AG10803 (cell line): ENCODE results near the gene ZC3H12C.

Source experiments
- DNase-seq: peaks from one replicate; pipeline ENCODE4 v3.0.0; 2010; ENCODE audit warnings: low read depth
- H3K4me3 ChIP-seq: 2 replicates; pipeline ENCODE4 v1.5.1; 2011; ENCODE audit warnings: mild to moderate bottlenecking, low read length, control low read depth
- TF ChIP-seq, protein P1 (sequence below): conservative IDR thresholded peaks from 2 replicates; pipeline ENCODE4 v1.5.1; 2011; ENCODE audit warnings: mild to moderate bottlenecking, low read length, control low read depth, inconsistent platforms

ZC3H12C gene

DNA sequence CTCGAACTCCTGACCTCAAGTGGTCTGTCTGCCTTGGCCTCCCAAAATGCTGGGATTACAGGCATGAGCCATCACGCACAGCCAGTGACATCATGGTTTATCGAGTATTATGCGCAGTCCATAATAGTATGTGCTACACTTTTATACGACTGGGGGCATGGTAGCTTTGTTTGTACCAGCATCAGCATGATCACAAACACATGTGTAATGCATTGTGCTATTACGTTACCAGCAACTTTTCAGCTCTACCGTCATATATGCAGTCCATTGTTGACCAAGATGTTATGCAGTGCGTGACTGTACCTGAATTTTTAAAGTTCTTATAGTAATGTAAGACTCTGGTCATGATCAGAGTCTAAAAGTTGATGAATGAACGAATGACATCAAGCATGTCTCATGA, 67.9 kb downstream of the ZC3H12C start:
- TF ChIP-seq, protein P1, sequence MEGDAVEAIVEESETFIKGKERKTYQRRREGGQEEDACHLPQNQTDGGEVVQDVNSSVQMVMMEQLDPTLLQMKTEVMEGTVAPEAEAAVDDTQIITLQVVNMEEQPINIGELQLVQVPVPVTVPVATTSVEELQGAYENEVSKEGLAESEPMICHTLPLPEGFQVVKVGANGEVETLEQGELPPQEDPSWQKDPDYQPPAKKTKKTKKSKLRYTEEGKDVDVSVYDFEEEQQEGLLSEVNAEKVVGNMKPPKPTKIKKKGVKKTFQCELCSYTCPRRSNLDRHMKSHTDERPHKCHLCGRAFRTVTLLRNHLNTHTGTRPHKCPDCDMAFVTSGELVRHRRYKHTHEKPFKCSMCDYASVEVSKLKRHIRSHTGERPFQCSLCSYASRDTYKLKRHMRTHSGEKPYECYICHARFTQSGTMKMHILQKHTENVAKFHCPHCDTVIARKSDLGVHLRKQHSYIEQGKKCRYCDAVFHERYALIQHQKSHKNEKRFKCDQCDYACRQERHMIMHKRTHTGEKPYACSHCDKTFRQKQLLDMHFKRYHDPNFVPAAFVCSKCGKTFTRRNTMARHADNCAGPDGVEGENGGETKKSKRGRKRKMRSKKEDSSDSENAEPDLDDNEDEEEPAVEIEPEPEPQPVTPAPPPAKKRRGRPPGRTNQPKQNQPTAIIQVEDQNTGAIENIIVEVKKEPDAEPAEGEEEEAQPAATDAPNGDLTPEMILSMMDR, result no peak
- no peak overlapping the region for H3K4me3 ChIP-seq
- DNase-seq, result no peak

DNA sequence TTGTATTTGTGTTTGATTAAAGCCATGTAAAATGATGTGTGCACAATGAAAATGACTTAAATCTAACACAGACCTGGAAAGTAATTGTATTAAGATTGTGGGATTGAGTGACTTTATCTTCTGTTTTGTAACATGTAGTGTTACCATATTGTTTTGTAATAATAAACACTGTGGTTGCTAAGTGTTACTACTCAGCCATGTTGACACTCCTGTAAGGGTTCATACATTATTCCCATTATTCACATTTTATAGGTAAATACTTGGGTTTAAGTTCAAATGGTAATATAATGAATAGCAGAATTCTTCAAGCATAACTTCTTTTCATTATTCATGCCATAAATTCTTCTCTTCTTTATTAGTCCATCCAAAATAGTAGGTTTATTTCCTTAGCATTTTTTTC, 69.0 kb downstream of the ZC3H12C start:
- H3K4me3 ChIP-seq, result no peak overlapping the region
- DNase-seq, result peak; percentile 12
- TF ChIP-seq, protein P1, result no peak

DNA sequence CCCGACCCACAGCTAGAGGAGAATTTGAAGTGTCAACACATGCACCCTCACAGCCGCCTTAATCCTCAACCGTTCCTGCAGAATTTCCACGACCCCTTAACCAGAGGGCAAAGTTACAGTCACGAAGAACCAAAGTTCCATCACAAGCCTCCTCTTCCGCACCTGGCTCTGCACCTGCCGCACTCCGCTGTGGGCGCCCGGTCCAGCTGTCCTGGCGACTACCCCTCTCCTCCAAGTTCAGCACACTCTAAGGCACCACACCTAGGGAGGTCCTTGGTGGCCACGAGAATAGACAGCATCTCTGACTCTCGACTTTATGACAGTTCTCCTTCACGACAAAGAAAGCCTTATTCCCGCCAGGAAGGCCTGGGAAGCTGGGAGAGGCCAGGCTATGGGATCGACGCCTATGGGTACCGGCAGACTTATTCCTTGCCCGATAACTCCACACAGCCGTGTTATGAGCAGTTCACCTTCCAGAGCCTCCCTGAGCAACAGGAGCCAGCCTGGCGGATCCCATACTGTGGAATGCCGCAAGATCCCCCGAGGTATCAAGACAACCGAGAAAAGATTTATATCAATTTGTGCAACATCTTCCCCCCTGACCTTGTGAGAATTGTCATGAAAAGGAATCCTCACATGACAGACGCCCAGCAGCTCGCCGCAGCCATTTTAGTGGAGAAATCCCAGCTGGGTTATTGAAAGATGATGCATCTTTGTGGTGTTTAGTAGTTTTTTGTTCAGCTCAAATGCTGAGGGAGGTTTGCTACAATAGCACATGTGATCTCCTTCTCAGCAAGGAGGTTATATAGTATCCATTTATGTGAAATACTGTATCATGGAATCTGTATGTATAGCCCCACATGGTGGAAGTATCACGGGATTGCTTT, 72.1 kb downstream of the ZC3H12C start:
- TF ChIP-seq, protein P1, result no peak
- DNase-seq, result no peak
- no peak overlapping the region for H3K4me3 ChIP-seq

DNA sequence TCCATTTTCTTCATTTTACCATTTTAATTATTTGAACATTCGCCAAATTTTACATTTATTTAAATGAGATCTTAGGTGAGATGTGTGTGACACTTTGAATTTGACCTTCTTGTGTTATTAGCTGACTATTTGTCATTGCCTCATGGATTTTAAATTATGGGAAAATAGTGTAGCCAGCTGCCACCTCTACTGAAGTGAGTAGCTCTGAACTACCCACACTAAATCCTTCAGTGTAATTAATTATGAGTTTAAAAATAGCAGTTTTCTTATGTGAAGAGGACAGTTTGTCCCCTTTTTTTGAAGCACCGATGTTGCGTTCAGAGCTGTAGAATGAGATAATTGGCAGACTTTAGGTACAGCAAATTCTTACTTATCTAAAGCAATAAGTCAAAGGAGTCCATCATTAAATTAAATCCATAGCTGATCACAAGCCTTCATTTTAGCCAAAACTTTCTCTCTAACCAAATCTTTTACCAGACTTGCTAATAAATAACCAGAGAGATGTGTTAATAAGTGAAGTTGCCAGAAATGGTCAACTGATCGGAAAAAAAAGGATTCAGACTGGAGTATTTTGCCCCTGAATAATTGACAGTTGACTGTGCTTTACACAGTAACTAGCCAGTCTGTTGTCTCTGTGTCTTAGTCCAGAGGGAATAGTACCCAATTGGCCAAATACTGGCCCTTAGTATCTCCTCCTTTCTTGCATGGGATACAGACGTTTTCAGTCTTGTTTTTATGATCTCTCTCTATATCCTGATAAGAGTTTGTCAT, 75.0 kb downstream of the ZC3H12C start:
- no peak for DNase-seq
- H3K4me3 ChIP-seq, result no peak overlapping the region
- TF ChIP-seq, protein P1, result no peak

DNA sequence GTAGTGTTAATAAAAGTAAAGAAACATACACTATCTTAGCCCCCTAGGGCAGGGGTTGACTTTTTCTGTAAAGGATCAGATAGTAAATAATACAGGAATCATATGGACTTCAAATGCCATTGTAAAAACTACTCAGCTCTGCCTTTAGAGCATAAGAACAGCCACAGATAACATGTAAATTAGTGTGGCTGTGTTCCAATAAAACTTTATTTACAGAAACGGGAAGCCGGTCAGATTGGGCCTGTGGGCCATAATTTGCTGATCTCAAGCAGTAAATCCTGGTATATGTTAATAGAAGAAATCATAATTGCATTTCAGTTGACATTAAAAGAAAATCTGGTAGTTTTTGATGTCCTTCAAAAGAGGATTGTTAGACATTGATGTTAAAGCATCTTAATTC, 76.5 kb downstream of the ZC3H12C start:
- TF ChIP-seq, protein P1, result no peak
- no peak for DNase-seq
- no peak overlapping the region for H3K4me3 ChIP-seq

DNA sequence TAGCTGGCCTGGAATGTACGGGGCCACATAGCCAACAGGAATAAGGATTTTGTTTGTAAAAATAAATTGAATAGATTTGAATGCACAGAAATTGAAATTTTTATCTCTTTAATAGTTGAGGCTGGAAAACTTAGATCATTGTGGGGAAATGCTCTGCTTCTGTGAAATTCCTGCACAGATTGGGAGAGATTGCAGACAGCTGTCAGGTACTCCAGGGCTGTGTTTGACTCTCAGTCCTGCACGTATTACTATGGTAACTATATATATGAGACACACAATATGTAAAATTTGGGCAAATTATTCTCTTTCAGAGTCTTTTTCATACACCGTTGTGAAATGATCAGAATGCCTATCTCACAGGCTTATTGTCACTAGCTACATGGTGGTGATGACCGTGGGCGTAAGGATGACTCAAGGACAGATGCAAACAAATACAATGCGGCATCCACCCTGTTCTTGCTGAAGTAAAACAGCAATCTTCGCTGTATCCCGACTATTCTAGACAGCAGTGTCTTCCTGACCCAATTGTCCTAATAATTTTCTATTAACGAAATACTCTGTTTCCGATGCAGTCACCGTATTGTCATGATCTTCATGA, 79.4 kb downstream of the ZC3H12C start:
- no peak for DNase-seq
- no peak overlapping the region for H3K4me3 ChIP-seq
- TF ChIP-seq, protein P1, result no peak
